HL-60 (cell line): Measurements from ENCODE around the gene FMC1.

ENCODE experiments used
- GABPA ChIP-seq: IDR thresholded peaks from 2 replicates; pipeline ENCODE4 v1.6.1; 2012; ENCODE audit warnings: low read depth
- POLR2AphosphoS5 ChIP-seq: IDR thresholded peaks from 2 replicates; pipeline ENCODE4 v1.6.1; 2012; ENCODE audit warnings: low read depth
- TF ChIP-seq, protein P1 (sequence below): IDR thresholded peaks from one replicate; pipeline ENCODE4 v1.5.1; 2011; ENCODE audit warnings: low read length, control low read depth, inconsistent platforms; ENCODE audit not compliant: insufficient read depth

DNA sequence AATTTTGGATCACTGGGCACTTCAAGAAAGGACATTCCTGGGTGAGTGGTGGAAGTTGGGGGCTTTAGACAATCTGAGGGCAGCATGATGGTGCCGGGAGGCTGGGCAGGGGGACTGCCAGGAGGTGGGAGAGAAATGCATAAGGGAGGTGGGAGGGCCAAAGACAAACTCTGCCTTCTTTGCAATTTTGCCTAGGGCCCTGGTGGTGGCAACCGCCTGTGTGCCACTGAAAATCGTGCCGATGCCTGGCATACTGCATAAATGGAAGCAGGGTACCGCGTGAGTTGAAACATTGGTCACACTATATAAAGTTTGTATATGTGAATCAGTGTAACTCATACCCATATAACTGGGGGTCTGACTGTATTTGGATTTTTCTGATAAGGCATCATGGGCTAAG lies 21.8 kb downstream of the FMC1 start:
- TF ChIP-seq, protein P1, sequence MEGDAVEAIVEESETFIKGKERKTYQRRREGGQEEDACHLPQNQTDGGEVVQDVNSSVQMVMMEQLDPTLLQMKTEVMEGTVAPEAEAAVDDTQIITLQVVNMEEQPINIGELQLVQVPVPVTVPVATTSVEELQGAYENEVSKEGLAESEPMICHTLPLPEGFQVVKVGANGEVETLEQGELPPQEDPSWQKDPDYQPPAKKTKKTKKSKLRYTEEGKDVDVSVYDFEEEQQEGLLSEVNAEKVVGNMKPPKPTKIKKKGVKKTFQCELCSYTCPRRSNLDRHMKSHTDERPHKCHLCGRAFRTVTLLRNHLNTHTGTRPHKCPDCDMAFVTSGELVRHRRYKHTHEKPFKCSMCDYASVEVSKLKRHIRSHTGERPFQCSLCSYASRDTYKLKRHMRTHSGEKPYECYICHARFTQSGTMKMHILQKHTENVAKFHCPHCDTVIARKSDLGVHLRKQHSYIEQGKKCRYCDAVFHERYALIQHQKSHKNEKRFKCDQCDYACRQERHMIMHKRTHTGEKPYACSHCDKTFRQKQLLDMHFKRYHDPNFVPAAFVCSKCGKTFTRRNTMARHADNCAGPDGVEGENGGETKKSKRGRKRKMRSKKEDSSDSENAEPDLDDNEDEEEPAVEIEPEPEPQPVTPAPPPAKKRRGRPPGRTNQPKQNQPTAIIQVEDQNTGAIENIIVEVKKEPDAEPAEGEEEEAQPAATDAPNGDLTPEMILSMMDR = no peak
- TF ChIP-seq GABPA (no peak), POLR2AphosphoS5 (no peak)
